Measurements from ENCODE around the gene AGFG1. TPM values are rescaled to one million over a fixed set of nuclear protein-coding genes. Genes with fewer than 3 reads are reported as not detected.

The AGFG1 gene
- total and polyA plus RNA-seq, 9 donors = 32.7 to 51.9 (median 46.7) TPM

- Histone ChIP-seq H3K27ac (ENCODE audit: low read length) (no peak overlapping the region), H3K9me3 (replicated peaks; ENCODE audit: control insufficient read depth, low read depth, low read length) (no peaks in the 10 kb centered on the region), H3K4me3 (ENCODE audit: low read length) (no peak overlapping the region), H3K27me3 (ENCODE audit: control insufficient read depth, insufficient read depth, low read length) (no peaks in the 10 kb centered on the region), H3K4me1 (ENCODE audit: control insufficient read depth, insufficient read depth, low read length) (no peaks in the 10 kb centered on the region), H3K36me3 (ENCODE audit: control insufficient read depth, insufficient read depth, low read length) (no peaks in the 10 kb centered on the region)
- DNase-seq = no peak
- WGBS (ENCODE audit: insufficient coverage) = 100% methylated on average over 1 of the region's 1 CpG
Measured at GRCh38 chr2:227565080-227565479, 93.1 kb downstream of the AGFG1 start.

- H3K9me3 ChIP-seq (replicated peaks; ENCODE audit: control insufficient read depth, low read depth, low read length) = no peaks in the 10 kb centered on the region
- H3K36me3 ChIP-seq (ENCODE audit: control insufficient read depth, insufficient read depth, low read length) = no peaks in the 10 kb centered on the region
- WGBS (ENCODE audit: insufficient coverage) = 0% methylated on average over 1 of the region's 3 CpGs
- H3K4me1 ChIP-seq (ENCODE audit: control insufficient read depth, insufficient read depth, low read length) = no peaks in the 10 kb centered on the region
- H3K27ac ChIP-seq (ENCODE audit: low read length) = no peak overlapping the region
- no peaks in the 10 kb centered on the region for H3K27me3 ChIP-seq (ENCODE audit: control insufficient read depth, insufficient read depth, low read length)
- H3K4me3 ChIP-seq (ENCODE audit: low read length) = no peak overlapping the region
- DNase-seq = no peak
Measured at GRCh38 chr2:227566012-227566411, 94.1 kb downstream of the AGFG1 start.

- no peak overlapping the region for H3K4me3 ChIP-seq (ENCODE audit: low read length)
- H3K36me3 ChIP-seq (ENCODE audit: control insufficient read depth, insufficient read depth, low read length) = no peaks in the 10 kb centered on the region
- H3K9me3 ChIP-seq (replicated peaks; ENCODE audit: control insufficient read depth, low read depth, low read length) = no peaks in the 10 kb centered on the region
- no peak for DNase-seq
- no peaks in the 10 kb centered on the region for H3K27me3 ChIP-seq (ENCODE audit: control insufficient read depth, insufficient read depth, low read length)
- WGBS (ENCODE audit: insufficient coverage) = no CpG with 5 or more reads among the region's 2 CpGs
- H3K27ac ChIP-seq (ENCODE audit: low read length) = no peak overlapping the region
- H3K4me1 ChIP-seq (ENCODE audit: control insufficient read depth, insufficient read depth, low read length) = no peaks in the 10 kb centered on the region
Measured at GRCh38 chr2:227568852-227569169, 96.9 kb downstream of the AGFG1 start.

GRCh38 chr2:227570615-227571014, 98.7 kb downstream of the AGFG1 start:
- 50% methylated on average over 1 of the region's 1 CpG for WGBS (ENCODE audit: insufficient coverage)

GRCh38 chr2:227576110-227576509, 104.2 kb downstream of the AGFG1 start:
- H3K4me1 ChIP-seq (ENCODE audit: control insufficient read depth, insufficient read depth, low read length) = no peaks in the 10 kb centered on the region
- no peak for DNase-seq
- no peaks in the 10 kb centered on the region for H3K36me3 ChIP-seq (ENCODE audit: control insufficient read depth, insufficient read depth, low read length)
- H3K27me3 ChIP-seq (ENCODE audit: control insufficient read depth, insufficient read depth, low read length) = no peaks in the 10 kb centered on the region
- H3K4me3 ChIP-seq (ENCODE audit: low read length) = no peak overlapping the region
- no peaks in the 10 kb centered on the region for H3K9me3 ChIP-seq (replicated peaks; ENCODE audit: control insufficient read depth, low read depth, low read length)
- no peak overlapping the region for H3K27ac ChIP-seq (ENCODE audit: low read length)

More at GRCh38 chr2:227570615-227571014, 98.7 kb downstream of the AGFG1 start:
- no peak overlapping the region for H3K27ac ChIP-seq (ENCODE audit: low read length)
- no peaks in the 10 kb centered on the region for H3K27me3 ChIP-seq (ENCODE audit: control insufficient read depth, insufficient read depth, low read length)
- H3K4me3 ChIP-seq (ENCODE audit: low read length) = no peak overlapping the region
- no peaks in the 10 kb centered on the region for H3K4me1 ChIP-seq (ENCODE audit: control insufficient read depth, insufficient read depth, low read length)
- no peaks in the 10 kb centered on the region for H3K9me3 ChIP-seq (replicated peaks; ENCODE audit: control insufficient read depth, low read depth, low read length)
- H3K36me3 ChIP-seq (ENCODE audit: control insufficient read depth, insufficient read depth, low read length) = no peaks in the 10 kb centered on the region
- no peak for DNase-seq

GRCh38 chr2:227576812-227577211, 104.9 kb downstream of the AGFG1 start:
- Histone ChIP-seq H3K27me3 (ENCODE audit: control insufficient read depth, insufficient read depth, low read length) (no peaks in the 10 kb centered on the region), H3K27ac (ENCODE audit: low read length) (no peak overlapping the region), H3K36me3 (ENCODE audit: control insufficient read depth, insufficient read depth, low read length) (no peaks in the 10 kb centered on the region), H3K4me1 (ENCODE audit: control insufficient read depth, insufficient read depth, low read length) (no peaks in the 10 kb centered on the region), H3K4me3 (ENCODE audit: low read length) (no peak overlapping the region), H3K9me3 (replicated peaks; ENCODE audit: control insufficient read depth, low read depth, low read length) (no peaks in the 10 kb centered on the region)
- WGBS (ENCODE audit: insufficient coverage) = no CpG with 5 or more reads among the region's 2 CpGs
- no peak for DNase-seq

GRCh38 chr2:227577555-227577954, 105.6 kb downstream of the AGFG1 start:
- Histone ChIP-seq H3K4me1 (ENCODE audit: control insufficient read depth, insufficient read depth, low read length) (no peaks in the 10 kb centered on the region), H3K9me3 (replicated peaks; ENCODE audit: control insufficient read depth, low read depth, low read length) (peaks cover 4% of the 10 kb centered on the region), H3K36me3 (ENCODE audit: control insufficient read depth, insufficient read depth, low read length) (no peaks in the 10 kb centered on the region), H3K27ac (ENCODE audit: low read length) (no peak overlapping the region), H3K4me3 (ENCODE audit: low read length) (no peak overlapping the region), H3K27me3 (ENCODE audit: control insufficient read depth, insufficient read depth, low read length) (no peaks in the 10 kb centered on the region)
- no peak for DNase-seq
- no CpG with 5 or more reads among the region's 2 CpGs for WGBS (ENCODE audit: insufficient coverage)

GRCh38 chr2:227578642-227579041, 106.7 kb downstream of the AGFG1 start:
- no CpG with 5 or more reads among the region's 2 CpGs for WGBS (ENCODE audit: insufficient coverage)
- Histone ChIP-seq H3K4me3 (ENCODE audit: low read length) (no peak overlapping the region), H3K4me1 (ENCODE audit: control insufficient read depth, insufficient read depth, low read length) (no peaks in the 10 kb centered on the region), H3K27me3 (ENCODE audit: control insufficient read depth, insufficient read depth, low read length) (no peaks in the 10 kb centered on the region), H3K36me3 (ENCODE audit: control insufficient read depth, insufficient read depth, low read length) (no peaks in the 10 kb centered on the region), H3K27ac (ENCODE audit: low read length) (no peak overlapping the region), H3K9me3 (replicated peaks; ENCODE audit: control insufficient read depth, low read depth, low read length) (peaks cover 9% of the 10 kb centered on the region)
- no peak for DNase-seq

GRCh38 chr2:227579791-227580190, 107.8 kb downstream of the AGFG1 start:
- Histone ChIP-seq H3K4me1 (ENCODE audit: control insufficient read depth, insufficient read depth, low read length) (no peaks in the 10 kb centered on the region), H3K27ac (ENCODE audit: low read length) (no peak overlapping the region), H3K27me3 (ENCODE audit: control insufficient read depth, insufficient read depth, low read length) (no peaks in the 10 kb centered on the region), H3K36me3 (ENCODE audit: control insufficient read depth, insufficient read depth, low read length) (no peaks in the 10 kb centered on the region), H3K4me3 (ENCODE audit: low read length) (no peak overlapping the region), H3K9me3 (replicated peaks; ENCODE audit: control insufficient read depth, low read depth, low read length) (peaks cover 9% of the 10 kb centered on the region)
- no CpG with 5 or more reads among the region's 1 CpG for WGBS (ENCODE audit: insufficient coverage)
- no peak for DNase-seq

GRCh38 chr2:227582369-227582768, 110.4 kb downstream of the AGFG1 start:
- Histone ChIP-seq H3K27ac (ENCODE audit: low read length) (no peak overlapping the region), H3K27me3 (ENCODE audit: control insufficient read depth, insufficient read depth, low read length) (no peaks in the 10 kb centered on the region), H3K36me3 (ENCODE audit: control insufficient read depth, insufficient read depth, low read length) (no peaks in the 10 kb centered on the region), H3K4me3 (ENCODE audit: low read length) (no peak overlapping the region), H3K4me1 (ENCODE audit: control insufficient read depth, insufficient read depth, low read length) (no peaks in the 10 kb centered on the region), H3K9me3 (replicated peaks; ENCODE audit: control insufficient read depth, low read depth, low read length) (peaks cover 9% of the 10 kb centered on the region)
- no peak for DNase-seq

GRCh38 chr2:227592694-227593387, 120.9 kb downstream of the AGFG1 start:
- no peaks in the 10 kb centered on the region for H3K27me3 ChIP-seq (ENCODE audit: control insufficient read depth, insufficient read depth, low read length)

More at GRCh38 chr2:227592694-227593387, 120.9 kb downstream of the AGFG1 start:
- Histone ChIP-seq H3K27ac (ENCODE audit: low read length) (no peak overlapping the region), H3K4me3 (ENCODE audit: low read length) (no peak overlapping the region), H3K36me3 (ENCODE audit: control insufficient read depth, insufficient read depth, low read length) (no peaks in the 10 kb centered on the region), H3K9me3 (replicated peaks; ENCODE audit: control insufficient read depth, low read depth, low read length) (no peaks in the 10 kb centered on the region), H3K4me1 (ENCODE audit: control insufficient read depth, insufficient read depth, low read length) (no peaks in the 10 kb centered on the region)
- no CpG with 5 or more reads among the region's 1 CpG for WGBS (ENCODE audit: insufficient coverage)
- no peak for DNase-seq
